SU-DHL-6 (cell line): ENCODE results near the gene GATM.

ENCODE experiments used
- H2AFZ ChIP-seq: fragments of 200-600 bp; sonication (generic); 2 replicates; pipeline ENCODE4 v1.6.1; 2014; ENCODE audit warnings: low read depth, mild to moderate bottlenecking, moderate library complexity, mixed read lengths, antibody characterized with exemption, low read length; ENCODE audit not compliant: severe bottlenecking
- H3F3A ChIP-seq: fragments of 200-600 bp; shearing (Covaris generic); 2 replicates; pipeline ENCODE4 v1.6.0; 2016; ENCODE audit warnings: antibody characterized with exemption, mild to moderate bottlenecking; ENCODE audit not compliant: insufficient read depth
- H3K27ac ChIP-seq: fragments of 200-600 bp; sonication (generic); 2 replicates; pipeline ENCODE4 v1.5.1; 2016; ENCODE audit warnings: low read depth, mild to moderate bottlenecking, low read length, moderate library complexity, mixed read lengths
- H3K27me3 ChIP-seq: fragments of 200-600 bp; sonication (generic), shearing (Covaris generic); 2 replicates; pipeline ENCODE4 v1.6.0; 2014; ENCODE audit warnings: mild to moderate bottlenecking, low read length
- H3K36me3 ChIP-seq: fragments of 200-600 bp; sonication (generic); 2 replicates; pipeline ENCODE4 v1.6.1; 2014; ENCODE audit warnings: mild to moderate bottlenecking, low read length, mixed read lengths
- H3K4me2 ChIP-seq: fragments of 300-600, 200-600 bp; shearing (Covaris generic), sonication (generic); 2 replicates; pipeline ENCODE4 v1.6.0; 2014; ENCODE audit warnings: low read length, low read depth, mild to moderate bottlenecking; ENCODE audit not compliant: poor library complexity, severe bottlenecking
- H3K4me3 ChIP-seq: fragments of 200-600 bp; sonication (generic); 2 replicates; pipeline ENCODE4 v1.5.1; 2014; ENCODE audit warnings: antibody characterized with exemption, low read length, mild to moderate bottlenecking, mixed read lengths; ENCODE audit not compliant: insufficient read depth, poor library complexity, severe bottlenecking
- H3K79me2 ChIP-seq: fragments of 200-600 bp; sonication (generic); 2 replicates; pipeline ENCODE4 v1.6.1; 2014; ENCODE audit warnings: mild to moderate bottlenecking, low read length, moderate library complexity; ENCODE audit not compliant: insufficient read depth
- H3K9ac ChIP-seq: fragments of 200-600 bp; sonication (generic); 2 replicates; pipeline ENCODE4 v1.7.0; 2014; ENCODE audit warnings: mild to moderate bottlenecking, low read length
- H3K9me2 ChIP-seq: fragments of 200-600 bp; sonication (generic); replicated peaks from 2 replicates; pipeline ENCODE4 v1.6.1; 2014; ENCODE audit warnings: low read length; ENCODE audit not compliant: insufficient read depth
- H3K9me3 ChIP-seq: fragments of 200-600 bp; sonication (generic); 2 replicates; pipeline ENCODE4 v1.6.1; 2014; ENCODE audit warnings: low read length, mixed read lengths; ENCODE audit not compliant: insufficient read depth
- H4K20me1 ChIP-seq: fragments of 200-600 bp; sonication (generic); 2 replicates; pipeline ENCODE4 v1.6.1; 2014; ENCODE audit warnings: low read depth, mild to moderate bottlenecking, antibody characterized with exemption, low read length, moderate library complexity, mixed read lengths
- CTCF ChIP-seq: fragments of 200-600 bp; sonication (generic); IDR thresholded peaks from one replicate; pipeline ENCODE4 v1.5.1; 2017; ENCODE audit warnings: antibody characterized with exemption, mild to moderate bottlenecking, low read length, moderate library complexity; ENCODE audit not compliant: insufficient read depth, poor library complexity, severe bottlenecking
- EZH2phosphoT487 ChIP-seq: fragments of 200-600 bp; sonication (generic), shearing (Covaris generic); conservative IDR thresholded peaks from 2 replicates; pipeline ENCODE4 v1.6.1; 2018; ENCODE audit warnings: mild to moderate bottlenecking, antibody characterized with exemption, low read length, moderate library complexity, mixed read lengths

GATM gene

GRCh38 chr15:45332694-45333093 lies 45.6 kb downstream of the GATM start:
- H3K79me2 ChIP-seq: no peaks in the 10 kb centered on the region
- H3K4me2 ChIP-seq: no peak overlapping the region
- H2AFZ ChIP-seq: no peak overlapping the region
- TF ChIP-seq EZH2phosphoT487: no peak
- H4K20me1 ChIP-seq: no peaks in the 10 kb centered on the region
- no peaks in the 10 kb centered on the region for H3K36me3 ChIP-seq
- no peaks in the 10 kb centered on the region for H3F3A ChIP-seq
- H3K9me2 ChIP-seq: no peaks in the 10 kb centered on the region
- H3K4me3 ChIP-seq: no peak overlapping the region
- no peaks in the 10 kb centered on the region for H3K9me3 ChIP-seq
- no peak overlapping the region for H3K9ac ChIP-seq
- no peak overlapping the region for H3K27ac ChIP-seq
- no peaks in the 10 kb centered on the region for H3K27me3 ChIP-seq

GRCh38 chr15:45331972-45332371 lies 46.4 kb downstream of the GATM start:
- no peaks in the 10 kb centered on the region for H3K27me3 ChIP-seq
- H3K4me3 ChIP-seq: no peak overlapping the region
- no peaks in the 10 kb centered on the region for H3F3A ChIP-seq
- H3K27ac ChIP-seq: no peak overlapping the region
- no peaks in the 10 kb centered on the region for H3K79me2 ChIP-seq
- H3K9me2 ChIP-seq: no peaks in the 10 kb centered on the region
- no peak for TF ChIP-seq EZH2phosphoT487
- TF ChIP-seq CTCF: no peak
- no peak overlapping the region for H2AFZ ChIP-seq
- no peak overlapping the region for H3K9ac ChIP-seq
- H4K20me1 ChIP-seq: no peaks in the 10 kb centered on the region
- H3K36me3 ChIP-seq: no peaks in the 10 kb centered on the region
- H3K9me3 ChIP-seq: no peaks in the 10 kb centered on the region
- no peak overlapping the region for H3K4me2 ChIP-seq

GRCh38 chr15:45328663-45329062 lies 49.7 kb downstream of the GATM start:
- Histone ChIP-seq H3K9me2 (no peaks in the 10 kb centered on the region), H3K9me3 (no peaks in the 10 kb centered on the region), H3K36me3 (no peaks in the 10 kb centered on the region), H3K27ac (no peak overlapping the region), H2AFZ (no peak overlapping the region), H3K79me2 (no peaks in the 10 kb centered on the region), H3K4me3 (no peak overlapping the region), H3K9ac (no peak overlapping the region), H4K20me1 (no peaks in the 10 kb centered on the region), H3K27me3 (no peaks in the 10 kb centered on the region), H3K4me2 (no peak overlapping the region), H3F3A (no peaks in the 10 kb centered on the region)
- no peak for TF ChIP-seq EZH2phosphoT487
- TF ChIP-seq CTCF: no peak

GRCh38 chr15:45326741-45327140 lies 51.6 kb downstream of the GATM start:
- H3K4me2 ChIP-seq: no peak overlapping the region
- H3K79me2 ChIP-seq: no peaks in the 10 kb centered on the region
- H3K27me3 ChIP-seq: no peaks in the 10 kb centered on the region
- no peaks in the 10 kb centered on the region for H3F3A ChIP-seq
- TF ChIP-seq EZH2phosphoT487: no peak
- TF ChIP-seq CTCF: no peak
- H4K20me1 ChIP-seq: no peaks in the 10 kb centered on the region
- H2AFZ ChIP-seq: no peak overlapping the region
- no peaks in the 10 kb centered on the region for H3K9me2 ChIP-seq
- H3K36me3 ChIP-seq: no peaks in the 10 kb centered on the region
- H3K9ac ChIP-seq: no peak overlapping the region
- H3K27ac ChIP-seq: no peak overlapping the region
- no peak overlapping the region for H3K4me3 ChIP-seq
- H3K9me3 ChIP-seq: no peaks in the 10 kb centered on the region
